Measurements from ENCODE around the gene GAD2. TPM values are rescaled to one million over a fixed set of nuclear protein-coding genes. Genes with fewer than 3 reads are reported as not detected.

The GAD2 gene
- total and polyA plus RNA-seq, 9 of the 15 experiments (the other 6 are each of a cell fraction or from before 2014, with no cell fraction given), result not detected

GRCh38 chr10:26197248-26197647 is 19.3 kb upstream of the GAD2 start:
- H3K9me1 ChIP-seq (ENCODE audit: control insufficient read depth, insufficient read depth, low read length), result no peaks in the 10 kb centered on the region
- in situ Hi-C loops (cut with MboI), result no loop called here
- no peak overlapping the region for H3K4me2 ChIP-seq (ENCODE audit: insufficient read depth, low read length)
- no peaks in the 10 kb centered on the region for H3K4me1 ChIP-seq (replicated peaks in 1 of 2; ENCODE audit: control insufficient read depth in 2 of 2, insufficient read depth in 2 of 2, low read length in 2 of 2)
- no TSS peak for BruUV-seq (replicated peaks)
- DNase-seq (ENCODE audit: extremely low read depth in 1 of 4, low spot score in 3 of 4) (no peak), FAIRE-seq (no peak), ATAC-seq (no peak)
- H3K9ac ChIP-seq (ENCODE audit: insufficient read depth in 1 of 2, low read depth in 2 of 2, low read length in 2 of 2), result no peak overlapping the region
- TF ChIP-seq SMARCA5 (IDR thresholded peaks at IDR 0.05), result no peak
- no peak for TF ChIP-seq E2F1 (CRISPR knock-in tag; IDR thresholded peaks at IDR 0.05)
- TF ChIP-seq THAP12 (CRISPR knock-in tag; IDR thresholded peaks at IDR 0.05), result no peak
- TF ChIP-seq GTF2F1 (IDR thresholded peaks at IDR 0.05; ENCODE audit: low read depth, low read length), result no peak
- no peak for TF ChIP-seq ARNT (IDR thresholded peaks at IDR 0.05)
- H3K36me3 ChIP-seq (ENCODE audit: control insufficient read depth, insufficient read depth, low read length), result no peaks in the 10 kb centered on the region
- no peak overlapping the region for H3K27ac ChIP-seq (ENCODE audit: extremely low read depth, low read depth, low read length)
- intact Hi-C loops (cut with micrococcal nuclease), result no loop called here
- 0% methylated on average over 2 of the region's 2 CpGs for WGBS (ENCODE audit: insufficient coverage, low coverage, missing lambda C conversion rate)
- no peak overlapping the region for H3K4me3 ChIP-seq
- no peak overlapping the region for H2AFZ ChIP-seq (ENCODE audit: low read depth, low read length)
- ChIA-PET CTCF (ENCODE audit: low intra/inter-chr PET ratio) (no interaction called here), POLR2A (no interaction called here)
- H4K20me1 ChIP-seq (replicated peaks; ENCODE audit: control insufficient read depth, insufficient read depth, low read length), result no peaks in the 10 kb centered on the region
- H3K79me2 ChIP-seq (ENCODE audit: control insufficient read depth, insufficient read depth, low read length), result no peaks in the 10 kb centered on the region
- H3K9me3 ChIP-seq (replicated peaks; ENCODE audit: control insufficient read depth, insufficient read depth, low read depth, low read length), result no peaks in the 10 kb centered on the region
- H3K27me3 ChIP-seq (ENCODE audit: control insufficient read depth in 2 of 2, insufficient read depth in 2 of 2, low read length in 2 of 2), result no peaks in the 10 kb centered on the region; a peak in 3 of 5 replicates

All from K562 (cell line).